K562 (cell line): ENCODE data around the gene ADGRD1. TPM values are rescaled to one million over a fixed set of nuclear protein-coding genes. Genes with fewer than 3 reads are reported as not detected.

ENCODE experiments used
- CBX8 ChIP-seq: fragments of 200-600 bp; sonication (generic); IDR thresholded peaks from 2 replicates; pipeline ENCODE4 v1.6.1; 2012; ENCODE audit warnings: borderline replicate concordance, mixed run types, low read depth, mild to moderate bottlenecking, moderate library complexity, mixed read lengths, low read length, control low read depth, inconsistent platforms; ENCODE audit not compliant: poor library complexity, severe bottlenecking; ENCODE audit errors: extremely low read depth
- CTCF ChIP-seq, 3 experiments: IDR thresholded peaks in 2 of 3; conservative IDR thresholded peaks in 1 of 3; 2 replicates each; pipeline ENCODE4 v1.5.1; 2011 to 2012; ENCODE audit warnings: low read length in 3 of 3, mild to moderate bottlenecking in 3 of 3, control low read depth in 2 of 3, improper control_type of control experiment in 1 of 3, inconsistent platforms in 1 of 3, low read depth in 1 of 3, mixed read lengths in 1 of 3, moderate library complexity in 1 of 3; ENCODE audit not compliant: insufficient read depth in 2 of 3
- E2F8 ChIP-seq: fragments of 450-650 bp; IDR thresholded peaks from 2 replicates; pipeline ENCODE4 v1.7.1; 2018; ENCODE audit warnings: mild to moderate bottlenecking, low read depth; ENCODE audit not compliant: partially characterized antibody
- ESRRA ChIP-seq: fragments of 450-650 bp; IDR thresholded peaks from 2 replicates; pipeline ENCODE4 v1.6.1; 2014; ENCODE audit warnings: low read depth, mild to moderate bottlenecking, moderate library complexity, borderline replicate concordance
- HLTF ChIP-seq: fragments of 450-650 bp; IDR thresholded peaks from 2 replicates; pipeline ENCODE4 v1.6.1; 2016
- HOMEZ ChIP-seq: fragments of 250-450 bp; sonication (Bioruptor Pico); IDR thresholded peaks from 2 replicates; pipeline ENCODE4 v1.4.0; 2020; ENCODE audit warnings: mild to moderate bottlenecking, moderate library complexity
- KLF1 ChIP-seq: fragments of 450-650 bp; IDR thresholded peaks from 2 replicates; pipeline ENCODE4 v1.6.1; 2016; ENCODE audit warnings: missing genetic modification characterization, missing compliant biosample characterization
- MBD1 ChIP-seq: fragments of 250-450 bp; sonication (Bioruptor Pico); IDR thresholded peaks from 2 replicates; pipeline ENCODE4 v1.8.0; 2022; ENCODE audit warnings: inconsistent platforms
- NFYB ChIP-seq: IDR thresholded peaks from 2 replicates; pipeline ENCODE4 v1.6.1; 2011; ENCODE audit warnings: mild to moderate bottlenecking, moderate library complexity; ENCODE audit not compliant: insufficient read length; ENCODE audit errors: extremely low read depth
- NR4A1 ChIP-seq, 2 experiments: fragments of 250-450 bp in 1 of 2; fragments of 450-650 bp in 1 of 2; sonication (Bioruptor Pico) in 1 of 2; IDR thresholded peaks; 2 replicates each; pipeline versions ENCODE4 v1.4.0 to v1.6.1; 2016 to 2020; ENCODE audit warnings: mild to moderate bottlenecking in 2 of 2, missing compliant biosample characterization in 1 of 2, missing genetic modification characterization in 1 of 2, moderate library complexity in 1 of 2
- PHF20 ChIP-seq: fragments of 450-650 bp; IDR thresholded peaks from 2 replicates; pipeline ENCODE4 v1.6.1; 2018; ENCODE audit not compliant: partially characterized antibody
- POLR2G ChIP-seq: fragments of 200-400 bp; formaldehyde crosslinking; IDR thresholded peaks from 2 replicates; pipeline ENCODE4 v1.6.1; 2017; ENCODE audit warnings: low read depth, mild to moderate bottlenecking, antibody characterized with exemption, low read length, moderate library complexity
- SMAD4 ChIP-seq: fragments of 250-450 bp; sonication (Bioruptor Pico); conservative IDR thresholded peaks from 2 replicates; pipeline ENCODE4 v1.8.0; 2021; ENCODE audit warnings: inconsistent platforms, mild to moderate bottlenecking, moderate library complexity
- TARDBP ChIP-seq: fragments of 450-650 bp; IDR thresholded peaks from 2 replicates; pipeline ENCODE4 v1.6.1; 2016
- THAP12 ChIP-seq: fragments of 250-450 bp; sonication (Bioruptor Pico); IDR thresholded peaks from 2 replicates; pipeline ENCODE4 v1.9.0; 2021; ENCODE audit warnings: mild to moderate bottlenecking, inconsistent platforms
- ZKSCAN3 ChIP-seq: fragments of 250-450 bp; sonication (Bioruptor Pico); IDR thresholded peaks from 2 replicates; pipeline ENCODE4 v1.4.0; 2020
- ZNF253 ChIP-seq: fragments of 250-450 bp; sonication (Bioruptor Pico); conservative IDR thresholded peaks from 2 replicates; pipeline ENCODE4 v1.6.1; 2021; ENCODE audit warnings: mild to moderate bottlenecking
- polyA plus RNA-seq, 8 experiments: library from polyadenylated mRNA; depleted of rRNA in 4 of 8; stranded (reverse) in 5 of 8; unstranded in 3 of 8; fragments of >200 nt; fragmentation: Nextera tagmentation in 2 of 8; fragmentation: Illumina TruSeq in 1 of 8; extraction: Ambion mirVana in 2 of 8; extraction: Trizol in 1 of 8; gene quantifications; 2 replicates each; pipeline versions ENCODE4 v1.2.1 to v1.2.3, GENCODE V29; 2011 to 2014; ENCODE audit warnings: inconsistent platforms in 1 of 8, missing spikeins in 1 of 8
- total RNA-seq, 7 experiments: library from RNA; depleted of rRNA in 6 of 7; stranded (reverse); fragments of >200 nt in 6 of 7; fragmentation: Illumina TruSeq in 2 of 7; extraction: Trizol in 2 of 7; gene quantifications; 2 replicates each; pipeline versions ENCODE4 v1.2.1 to v1.2.3, GENCODE V29; 2011 to 2021; ENCODE audit warnings: low replicate concordance in 1 of 7

The ADGRD1 gene
- total and polyA plus RNA-seq, 9 of the 15 experiments (the other 6 are each of a cell fraction or from before 2014, with no cell fraction given), result 1.7 to 11.7 (median 3.3) TPM

- peak; percentile 80 for TF ChIP-seq SMAD4 (CRISPR knock-in tag)
- no peak for TF ChIP-seq HOMEZ
- no peak for TF ChIP-seq HLTF
- TF ChIP-seq KLF1, result no peak
- TF ChIP-seq NR4A1 (CRISPR knock-in tag; IDR thresholded peaks at IDR 0.05), result no peak
- 0 out of 2 replicates have a peak, but pooled peaks have one; percentile 37 for TF ChIP-seq NR4A1 (tag; IDR thresholded peaks at IDR 0.05)
- TF ChIP-seq ESRRA, result peak; percentile 97
- no peak for TF ChIP-seq E2F8
- TF ChIP-seq TARDBP, result no peak
- peak; percentile 39; the same call in 1 of the 2 replicates for TF ChIP-seq POLR2G
- no peak for TF ChIP-seq CTCF (IDR thresholded peaks at IDR 0.05 in 2 of 3, conservative IDR thresholded peaks at IDR 0.05 in 1 of 3; ENCODE audit: insufficient read depth in 2 of 3, low read depth in 1 of 3, low read length in 3 of 3)
- no peak for TF ChIP-seq PHF20
- TF ChIP-seq MBD1 (CRISPR knock-in tag), result peak; percentile 84
- TF ChIP-seq NFYB, result no peak
- TF ChIP-seq CBX8, result no peak
- TF ChIP-seq ZNF253, result no peak
- no peak for TF ChIP-seq ZKSCAN3
- TF ChIP-seq THAP12, result no peak
Observed at GRCh38 chr12:130958557-130959140, 4.9 kb downstream of the ADGRD1 start (continued).
